OCI-LY3 (cell line): Measurements from ENCODE around the gene CLMP.

Experiments used
- CTCF ChIP-seq: fragments of 200-600, 300-600 bp; sonication (generic); IDR thresholded peaks from 2 replicates; pipeline ENCODE4 v1.5.1; 2014; ENCODE audit warnings: antibody characterized with exemption, low read length, low read depth
- EZH2phosphoT487 ChIP-seq: fragments of 200-600 bp; shearing (Covaris generic); IDR thresholded peaks from 2 replicates; pipeline ENCODE4 v1.6.1; 2018; ENCODE audit warnings: antibody characterized with exemption, mixed run types, low read depth

GRCh38 chr11:123176785-123177184 is 18.3 kb downstream of the CLMP start:
- TF ChIP-seq CTCF (no peak), EZH2phosphoT487 (no peak)
